HL-60 (cell line): ENCODE measurements around the gene ADAD2.

Source experiments
- POLR2AphosphoS5 ChIP-seq: IDR thresholded peaks from 2 replicates; pipeline ENCODE4 v1.6.1; 2012; ENCODE audit warnings: low read depth
- SPI1 ChIP-seq: IDR thresholded peaks from 2 replicates; pipeline ENCODE4 v1.6.1; 2012; ENCODE audit warnings: low read depth, mild to moderate bottlenecking, borderline replicate concordance
- TF ChIP-seq, protein P1 (sequence below): IDR thresholded peaks from one replicate; pipeline ENCODE4 v1.5.1; 2011; ENCODE audit warnings: low read length, control low read depth, inconsistent platforms; ENCODE audit not compliant: insufficient read depth

- TF ChIP-seq POLR2AphosphoS5 (no peak), SPI1 (no peak)
- TF ChIP-seq, protein P1, sequence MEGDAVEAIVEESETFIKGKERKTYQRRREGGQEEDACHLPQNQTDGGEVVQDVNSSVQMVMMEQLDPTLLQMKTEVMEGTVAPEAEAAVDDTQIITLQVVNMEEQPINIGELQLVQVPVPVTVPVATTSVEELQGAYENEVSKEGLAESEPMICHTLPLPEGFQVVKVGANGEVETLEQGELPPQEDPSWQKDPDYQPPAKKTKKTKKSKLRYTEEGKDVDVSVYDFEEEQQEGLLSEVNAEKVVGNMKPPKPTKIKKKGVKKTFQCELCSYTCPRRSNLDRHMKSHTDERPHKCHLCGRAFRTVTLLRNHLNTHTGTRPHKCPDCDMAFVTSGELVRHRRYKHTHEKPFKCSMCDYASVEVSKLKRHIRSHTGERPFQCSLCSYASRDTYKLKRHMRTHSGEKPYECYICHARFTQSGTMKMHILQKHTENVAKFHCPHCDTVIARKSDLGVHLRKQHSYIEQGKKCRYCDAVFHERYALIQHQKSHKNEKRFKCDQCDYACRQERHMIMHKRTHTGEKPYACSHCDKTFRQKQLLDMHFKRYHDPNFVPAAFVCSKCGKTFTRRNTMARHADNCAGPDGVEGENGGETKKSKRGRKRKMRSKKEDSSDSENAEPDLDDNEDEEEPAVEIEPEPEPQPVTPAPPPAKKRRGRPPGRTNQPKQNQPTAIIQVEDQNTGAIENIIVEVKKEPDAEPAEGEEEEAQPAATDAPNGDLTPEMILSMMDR = no peak
Measured at GRCh38 chr16:84178146-84178765, 12.7 kb upstream of the ADAD2 start.
